OCI-LY1 (cell line): ENCODE data around the gene IQGAP3.

Experiments used
- H2AFZ ChIP-seq: fragments of 200-600 bp; sonication (generic), shearing (Covaris generic); 2 replicates; pipeline ENCODE4 v1.6.0; 2014; ENCODE audit warnings: antibody characterized with exemption, mild to moderate bottlenecking, low read length
- H3F3A ChIP-seq: fragments of 200-600 bp; sonication (generic), shearing (Covaris generic); 2 replicates; pipeline ENCODE4 v1.6.0; 2014; ENCODE audit warnings: mild to moderate bottlenecking, antibody characterized with exemption, low read length, moderate library complexity; ENCODE audit not compliant: insufficient read depth
- H3K27ac ChIP-seq: fragments of 200-600 bp; sonication (generic); 2 replicates; pipeline ENCODE4 v1.5.1; 2014; ENCODE audit warnings: low read length, mixed run types, mild to moderate bottlenecking, low read depth; ENCODE audit not compliant: poor library complexity, severe bottlenecking
- H3K27me3 ChIP-seq: fragments of 200-600 bp; sonication (generic); 2 replicates; pipeline ENCODE4 v1.6.0; 2014; ENCODE audit warnings: antibody characterized with exemption, mild to moderate bottlenecking, low read length, moderate library complexity; ENCODE audit not compliant: insufficient read depth
- H3K36me3 ChIP-seq: fragments of 200-600 bp; sonication (generic); 2 replicates; pipeline ENCODE4 v1.6.1; 2014; ENCODE audit warnings: mild to moderate bottlenecking, antibody characterized with exemption, low read length, moderate library complexity, mixed read lengths; ENCODE audit not compliant: insufficient read depth
- H3K4me1 ChIP-seq: fragments of 200-600 bp; sonication (generic); 2 replicates; pipeline ENCODE4 v1.5.1; 2014; ENCODE audit warnings: mild to moderate bottlenecking, low read length, moderate library complexity; ENCODE audit not compliant: insufficient read depth, severe bottlenecking
- H3K4me2 ChIP-seq: fragments of 200-600 bp; sonication (generic), shearing (Covaris generic); 2 replicates; pipeline ENCODE4 v1.6.1; 2014; ENCODE audit warnings: low read length
- H3K4me3 ChIP-seq: fragments of 200-600 bp; sonication (generic); 2 replicates; pipeline ENCODE4 v1.5.1; 2014; ENCODE audit warnings: low read length, low read depth, mild to moderate bottlenecking, mixed read lengths; ENCODE audit not compliant: poor library complexity, severe bottlenecking
- H3K79me2 ChIP-seq: fragments of 200-600 bp; shearing (Covaris generic); 2 replicates; pipeline ENCODE4 v1.6.1; 2016; ENCODE audit warnings: mixed run types, low read length, mixed read lengths; ENCODE audit not compliant: insufficient read depth
- H3K9ac ChIP-seq: fragments of 200-600 bp; sonication (generic), shearing (Covaris generic); 2 replicates; pipeline ENCODE4 v1.6.1; 2014; ENCODE audit warnings: mild to moderate bottlenecking, low read length, mixed read lengths
- H3K9me2 ChIP-seq: fragments of 200-600 bp; sonication (generic), shearing (Covaris generic); 2 replicates; pipeline ENCODE4 v1.6.1; 2014; ENCODE audit warnings: low read depth, mild to moderate bottlenecking, low read length, mixed read lengths
- H3K9me3 ChIP-seq: fragments of 200-600 bp; shearing (Covaris generic); 2 replicates; pipeline ENCODE4 v1.6.1; 2014; ENCODE audit warnings: low read length, mixed read lengths
- H4K20me1 ChIP-seq: fragments of 200-600 bp; sonication (generic), shearing (Covaris generic); 2 replicates; pipeline ENCODE4 v1.6.0; 2016; ENCODE audit warnings: mild to moderate bottlenecking, low read length; ENCODE audit not compliant: insufficient read depth
- EZH2 ChIP-seq: fragments of 200-600 bp; sonication (generic), shearing (Covaris generic); IDR thresholded peaks from 2 replicates; pipeline ENCODE4 v1.8.0; 2017; ENCODE audit warnings: borderline replicate concordance, mixed run types, mild to moderate bottlenecking, antibody characterized with exemption, low read length, moderate library complexity, mixed read lengths
- TF ChIP-seq, protein P1 (sequence below): fragments of 200-600 bp; sonication (generic), shearing (Covaris generic); IDR thresholded peaks from 2 replicates; pipeline ENCODE4 v1.5.1; 2017; ENCODE audit warnings: mild to moderate bottlenecking, antibody characterized with exemption, low read length, moderate library complexity, mixed read lengths

IQGAP3 gene

DNA sequence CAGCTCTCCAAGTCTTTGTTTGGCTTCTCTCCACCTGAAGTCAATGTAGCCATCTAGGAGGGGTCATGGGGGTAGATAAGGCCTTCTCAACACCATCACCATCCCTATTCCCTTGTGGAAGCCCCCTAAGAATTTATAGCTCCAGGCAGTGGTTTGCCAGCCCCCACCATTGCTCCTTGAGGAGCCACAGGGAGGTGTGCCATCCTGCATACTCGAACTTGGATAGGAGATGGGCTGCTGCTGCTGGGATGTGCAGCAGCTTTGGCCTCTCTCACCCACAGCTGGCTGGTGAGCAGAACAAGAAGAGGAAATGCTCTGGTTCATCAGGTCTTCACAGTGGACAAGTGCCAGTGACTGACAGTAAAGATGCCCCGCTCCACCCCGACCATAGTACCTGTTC, 24.1 kb upstream of the IQGAP3 start:
- Histone ChIP-seq H3K36me3 (peaks cover 62% of the 10 kb centered on the region), H3K4me3 (no peak overlapping the region), H3K27me3 (no peaks in the 10 kb centered on the region), H3F3A (0 out of 2 replicates have a peak, but pooled peaks cover 4% of the 10 kb centered on the region), H3K79me2 (no peaks in the 10 kb centered on the region), H3K27ac (no peak overlapping the region), H3K9ac (no peak overlapping the region), H4K20me1 (no peaks in the 10 kb centered on the region), H2AFZ (no peak overlapping the region), H3K4me2 (no peak overlapping the region), H3K4me1 (peaks cover 30% of the 10 kb centered on the region), H3K9me3 (no peaks in the 10 kb centered on the region), H3K9me2 (no peaks in the 10 kb centered on the region)
- TF ChIP-seq EZH2, result no peak
- TF ChIP-seq, protein P1, sequence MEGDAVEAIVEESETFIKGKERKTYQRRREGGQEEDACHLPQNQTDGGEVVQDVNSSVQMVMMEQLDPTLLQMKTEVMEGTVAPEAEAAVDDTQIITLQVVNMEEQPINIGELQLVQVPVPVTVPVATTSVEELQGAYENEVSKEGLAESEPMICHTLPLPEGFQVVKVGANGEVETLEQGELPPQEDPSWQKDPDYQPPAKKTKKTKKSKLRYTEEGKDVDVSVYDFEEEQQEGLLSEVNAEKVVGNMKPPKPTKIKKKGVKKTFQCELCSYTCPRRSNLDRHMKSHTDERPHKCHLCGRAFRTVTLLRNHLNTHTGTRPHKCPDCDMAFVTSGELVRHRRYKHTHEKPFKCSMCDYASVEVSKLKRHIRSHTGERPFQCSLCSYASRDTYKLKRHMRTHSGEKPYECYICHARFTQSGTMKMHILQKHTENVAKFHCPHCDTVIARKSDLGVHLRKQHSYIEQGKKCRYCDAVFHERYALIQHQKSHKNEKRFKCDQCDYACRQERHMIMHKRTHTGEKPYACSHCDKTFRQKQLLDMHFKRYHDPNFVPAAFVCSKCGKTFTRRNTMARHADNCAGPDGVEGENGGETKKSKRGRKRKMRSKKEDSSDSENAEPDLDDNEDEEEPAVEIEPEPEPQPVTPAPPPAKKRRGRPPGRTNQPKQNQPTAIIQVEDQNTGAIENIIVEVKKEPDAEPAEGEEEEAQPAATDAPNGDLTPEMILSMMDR, result no peak

DNA sequence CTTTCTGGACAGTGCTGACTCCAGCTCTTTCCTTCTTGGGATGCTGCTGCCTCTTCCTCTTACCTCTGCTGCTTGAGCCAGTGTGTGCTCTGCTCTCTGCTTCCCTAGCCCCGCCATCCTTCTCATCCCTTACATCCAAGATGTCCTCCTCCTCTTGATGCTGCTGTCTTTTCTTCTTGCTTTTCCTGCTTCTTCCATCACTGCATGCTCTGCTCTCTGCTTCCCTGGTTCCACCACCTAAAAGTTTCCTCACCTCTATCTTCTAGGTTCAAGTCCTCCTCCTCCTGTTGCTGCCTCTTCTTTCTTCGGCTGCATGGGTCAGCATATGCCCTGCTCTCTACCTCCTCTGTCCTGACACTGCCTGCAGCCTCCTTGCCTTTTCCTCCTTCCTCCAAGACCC, 22.7 kb upstream of the IQGAP3 start:
- no peak overlapping the region for H3K4me3 ChIP-seq
- no peak overlapping the region for H2AFZ ChIP-seq
- H3K79me2 ChIP-seq, result no peaks in the 10 kb centered on the region
- H3K4me1 ChIP-seq, result peaks cover 30% of the 10 kb centered on the region
- no peak overlapping the region for H3K27ac ChIP-seq
- H3F3A ChIP-seq, result 0 out of 2 replicates have a peak, but pooled peaks cover 4% of the 10 kb centered on the region
- H3K4me2 ChIP-seq, result no peak overlapping the region
- H3K9ac ChIP-seq, result no peak overlapping the region
- TF ChIP-seq, protein P1, result no peak
- no peak for TF ChIP-seq EZH2
- H4K20me1 ChIP-seq, result no peaks in the 10 kb centered on the region
- peaks cover 62% of the 10 kb centered on the region for H3K36me3 ChIP-seq
- H3K9me2 ChIP-seq, result no peaks in the 10 kb centered on the region
- no peaks in the 10 kb centered on the region for H3K9me3 ChIP-seq
- no peaks in the 10 kb centered on the region for H3K27me3 ChIP-seq

DNA sequence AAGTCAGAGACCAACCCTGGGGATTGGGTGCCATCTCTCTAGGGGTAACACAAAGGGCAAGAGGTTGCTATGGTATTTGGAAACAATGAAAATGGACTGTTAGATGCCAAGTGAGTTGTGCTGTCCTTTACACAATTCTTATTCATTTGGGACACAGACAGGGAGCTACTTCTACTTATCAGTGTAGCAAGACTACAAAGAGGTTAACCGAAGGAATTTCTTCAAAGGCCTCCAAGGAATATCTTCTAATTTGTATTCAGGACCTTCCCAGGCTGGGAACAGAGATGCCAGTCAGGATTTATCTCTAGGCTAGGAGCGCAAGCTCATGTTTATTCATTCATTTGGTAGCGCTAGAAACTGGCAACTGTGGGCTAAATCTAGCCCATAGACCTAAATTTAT, 21.8 kb upstream of the IQGAP3 start:
- Histone ChIP-seq H3K9ac (no peak overlapping the region), H3K79me2 (no peaks in the 10 kb centered on the region), H3K27me3 (no peaks in the 10 kb centered on the region), H3K9me3 (no peaks in the 10 kb centered on the region), H3F3A (0 out of 2 replicates have a peak, but pooled peaks cover 4% of the 10 kb centered on the region), H3K4me3 (no peak overlapping the region), H3K36me3 (peaks cover 59% of the 10 kb centered on the region), H4K20me1 (no peaks in the 10 kb centered on the region), H2AFZ (no peak overlapping the region), H3K4me1 (peaks cover 24% of the 10 kb centered on the region), H3K9me2 (no peaks in the 10 kb centered on the region), H3K4me2 (no peak overlapping the region), H3K27ac (no peak overlapping the region)
- TF ChIP-seq, protein P1, result no peak
- no peak for TF ChIP-seq EZH2
